ENCODE measurements around the gene NAA25.

NAA25 gene

GRCh38 chr12:112148031-112148513 lies 39.5 kb upstream of the NAA25 start:
- no peak for DNase-seq (ENCODE audit: low read depth)
- H3K4me3 ChIP-seq (ENCODE audit: low read depth, low read length): no peak overlapping the region
- TF ChIP-seq CTCF (IDR thresholded peaks at IDR 0.05; ENCODE audit: low read depth, low read length) (no peak), MYC (IDR thresholded peaks at IDR 0.05; ENCODE audit: low read depth, low read length) (no peak), POLR2A (IDR thresholded peaks at IDR 0.05; ENCODE audit: extremely low read depth, insufficient read length) (no peak), MAX (IDR thresholded peaks at IDR 0.05; ENCODE audit: low read depth, low read length) (no peak)

- DNase-seq (ENCODE audit: low read depth): no peak
- no peak overlapping the region for H3K4me3 ChIP-seq (ENCODE audit: low read depth, low read length)
- TF ChIP-seq MYC (IDR thresholded peaks at IDR 0.05; ENCODE audit: low read depth, low read length) (no peak), CTCF (IDR thresholded peaks at IDR 0.05; ENCODE audit: low read depth, low read length) (no peak), MAX (IDR thresholded peaks at IDR 0.05; ENCODE audit: low read depth, low read length) (no peak), POLR2A (IDR thresholded peaks at IDR 0.05; ENCODE audit: extremely low read depth, insufficient read length) (no peak)
These were observed 37.5 kb upstream of the NAA25 start for GRCh38 chr12:112146123-112146522.

GRCh38 chr12:112140728-112141127 lies 32.1 kb upstream of the NAA25 start:
- DNase-seq (ENCODE audit: low read depth): peak; percentile 94
- TF ChIP-seq MYC (IDR thresholded peaks at IDR 0.05; ENCODE audit: low read depth, low read length) (peak; percentile 70), POLR2A (IDR thresholded peaks at IDR 0.05; ENCODE audit: extremely low read depth, insufficient read length) (no peak), CTCF (IDR thresholded peaks at IDR 0.05; ENCODE audit: low read depth, low read length) (no peak), MAX (IDR thresholded peaks at IDR 0.05; ENCODE audit: low read depth, low read length) (0 out of 2 replicates have a peak, but pooled peaks have one; percentile 42)
- no peak overlapping the region for H3K4me3 ChIP-seq (ENCODE audit: low read depth, low read length)

GRCh38 chr12:112134731-112135130 lies 26.1 kb upstream of the NAA25 start:
- no peak overlapping the region for H3K4me3 ChIP-seq (ENCODE audit: low read depth, low read length)
- no peak for DNase-seq (ENCODE audit: low read depth)
- TF ChIP-seq CTCF (IDR thresholded peaks at IDR 0.05; ENCODE audit: low read depth, low read length) (no peak), MYC (IDR thresholded peaks at IDR 0.05; ENCODE audit: low read depth, low read length) (no peak), MAX (IDR thresholded peaks at IDR 0.05; ENCODE audit: low read depth, low read length) (no peak), POLR2A (IDR thresholded peaks at IDR 0.05; ENCODE audit: extremely low read depth, insufficient read length) (no peak)

GRCh38 chr12:112133418-112133817 lies 24.8 kb upstream of the NAA25 start:
- no peak overlapping the region for H3K4me3 ChIP-seq (ENCODE audit: low read depth, low read length)
- TF ChIP-seq MAX (IDR thresholded peaks at IDR 0.05; ENCODE audit: low read depth, low read length): no peak
- TF ChIP-seq POLR2A (IDR thresholded peaks at IDR 0.05; ENCODE audit: extremely low read depth, insufficient read length): no peak
- TF ChIP-seq MYC (IDR thresholded peaks at IDR 0.05; ENCODE audit: low read depth, low read length): no peak
- TF ChIP-seq CTCF (IDR thresholded peaks at IDR 0.05; ENCODE audit: low read depth, low read length): no peak
- DNase-seq (ENCODE audit: low read depth): no peak
